OCI-LY7 (cell line): ENCODE measurements around the gene CACNB1.

Experiments used
- EZH2phosphoT487 ChIP-seq: fragments of 200-600 bp; sonication (generic); IDR thresholded peaks from 2 replicates; pipeline ENCODE4 v1.6.1; 2018; ENCODE audit warnings: low read depth, borderline replicate concordance, mild to moderate bottlenecking, mixed run types, antibody characterized with exemption, low read length, moderate library complexity, mixed read lengths
- TF ChIP-seq, protein P1 (sequence below): fragments of 200-600 bp; sonication (generic); conservative IDR thresholded peaks from 2 replicates; pipeline ENCODE4 v1.5.1; 2014; ENCODE audit warnings: mild to moderate bottlenecking, antibody characterized with exemption, low read length, moderate library complexity, mixed read lengths

DNA sequence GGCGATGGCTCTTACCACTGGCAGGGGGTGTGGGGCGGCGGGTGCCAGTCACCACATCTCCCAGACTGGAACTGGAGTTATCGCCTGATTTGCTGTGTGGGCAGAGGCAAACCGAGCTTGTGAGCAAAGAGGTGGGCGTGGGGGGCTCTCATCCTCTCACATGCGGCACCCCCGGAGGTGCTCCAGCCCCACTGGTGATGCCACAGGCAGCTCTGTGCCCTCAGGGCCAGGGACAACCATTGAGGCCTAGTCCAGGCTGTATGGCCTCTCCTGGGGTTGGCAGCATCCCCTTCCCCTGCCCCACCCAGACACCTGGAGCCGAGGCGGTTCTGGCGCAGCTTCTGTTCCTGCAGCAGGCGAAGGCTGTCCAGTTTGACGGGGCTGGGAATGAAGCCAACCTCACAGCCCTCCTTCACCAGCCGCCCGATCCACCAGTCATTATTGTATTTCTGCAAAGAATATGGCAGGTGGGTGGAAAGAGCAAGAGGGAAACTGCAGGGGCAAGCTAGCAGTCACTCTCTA lies 10.9 kb downstream of the CACNB1 start:
- TF ChIP-seq EZH2phosphoT487, result no peak
- TF ChIP-seq, protein P1, sequence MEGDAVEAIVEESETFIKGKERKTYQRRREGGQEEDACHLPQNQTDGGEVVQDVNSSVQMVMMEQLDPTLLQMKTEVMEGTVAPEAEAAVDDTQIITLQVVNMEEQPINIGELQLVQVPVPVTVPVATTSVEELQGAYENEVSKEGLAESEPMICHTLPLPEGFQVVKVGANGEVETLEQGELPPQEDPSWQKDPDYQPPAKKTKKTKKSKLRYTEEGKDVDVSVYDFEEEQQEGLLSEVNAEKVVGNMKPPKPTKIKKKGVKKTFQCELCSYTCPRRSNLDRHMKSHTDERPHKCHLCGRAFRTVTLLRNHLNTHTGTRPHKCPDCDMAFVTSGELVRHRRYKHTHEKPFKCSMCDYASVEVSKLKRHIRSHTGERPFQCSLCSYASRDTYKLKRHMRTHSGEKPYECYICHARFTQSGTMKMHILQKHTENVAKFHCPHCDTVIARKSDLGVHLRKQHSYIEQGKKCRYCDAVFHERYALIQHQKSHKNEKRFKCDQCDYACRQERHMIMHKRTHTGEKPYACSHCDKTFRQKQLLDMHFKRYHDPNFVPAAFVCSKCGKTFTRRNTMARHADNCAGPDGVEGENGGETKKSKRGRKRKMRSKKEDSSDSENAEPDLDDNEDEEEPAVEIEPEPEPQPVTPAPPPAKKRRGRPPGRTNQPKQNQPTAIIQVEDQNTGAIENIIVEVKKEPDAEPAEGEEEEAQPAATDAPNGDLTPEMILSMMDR, result no peak
